Measurements from ENCODE around the gene TMEM26. TPM values are rescaled to one million over a fixed set of nuclear protein-coding genes. Genes with fewer than 3 reads are reported as not detected.

TMEM26 gene
- total RNA-seq = 1 to 10 TPM in 1 of 4 donors, under 1 TPM in 3; 0.53 to 2.5 (median 0.69) TPM

GRCh38 chr10:61452655-61453641 lies at the start of gene TMEM26:
TMEM26 (minus strand) TSS chr10:61453381; CDS start chr10:61453081, 300 bp downstream.
- H3K27ac ChIP-seq = peak within 1 kb of the TSS; percentile 42 to 74 (median 61)
- H3K9me3 ChIP-seq = no peaks in the 10 kb centered on the region
- no peak for TF ChIP-seq POLR2A (IDR thresholded peaks at IDR 0.05)
- TF ChIP-seq, protein P1, sequence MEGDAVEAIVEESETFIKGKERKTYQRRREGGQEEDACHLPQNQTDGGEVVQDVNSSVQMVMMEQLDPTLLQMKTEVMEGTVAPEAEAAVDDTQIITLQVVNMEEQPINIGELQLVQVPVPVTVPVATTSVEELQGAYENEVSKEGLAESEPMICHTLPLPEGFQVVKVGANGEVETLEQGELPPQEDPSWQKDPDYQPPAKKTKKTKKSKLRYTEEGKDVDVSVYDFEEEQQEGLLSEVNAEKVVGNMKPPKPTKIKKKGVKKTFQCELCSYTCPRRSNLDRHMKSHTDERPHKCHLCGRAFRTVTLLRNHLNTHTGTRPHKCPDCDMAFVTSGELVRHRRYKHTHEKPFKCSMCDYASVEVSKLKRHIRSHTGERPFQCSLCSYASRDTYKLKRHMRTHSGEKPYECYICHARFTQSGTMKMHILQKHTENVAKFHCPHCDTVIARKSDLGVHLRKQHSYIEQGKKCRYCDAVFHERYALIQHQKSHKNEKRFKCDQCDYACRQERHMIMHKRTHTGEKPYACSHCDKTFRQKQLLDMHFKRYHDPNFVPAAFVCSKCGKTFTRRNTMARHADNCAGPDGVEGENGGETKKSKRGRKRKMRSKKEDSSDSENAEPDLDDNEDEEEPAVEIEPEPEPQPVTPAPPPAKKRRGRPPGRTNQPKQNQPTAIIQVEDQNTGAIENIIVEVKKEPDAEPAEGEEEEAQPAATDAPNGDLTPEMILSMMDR (IDR thresholded peaks at IDR 0.05) = no peak
- H3K36me3 ChIP-seq = no peaks in the 10 kb centered on the region
- peak within 1 kb of the TSS; percentile 24 to 51 (median 44) for H3K4me3 ChIP-seq
- no peaks in the 10 kb centered on the region for H3K27me3 ChIP-seq
- peak in 2 of 3 donors; percentile 23 to 64 for DNase-seq
- peaks cover 0 to 10% (median 0%) of the 10 kb centered on the region in 4 donors for H3K4me1 ChIP-seq

- Histone ChIP-seq H3K36me3 (no peaks in the 10 kb centered on the region), H3K4me3 (no peak overlapping the region), H3K27ac (no peak overlapping the region), H3K9me3 (no peaks in the 10 kb centered on the region), H3K27me3 (no peaks in the 10 kb centered on the region), H3K4me1 (no peaks in the 10 kb centered on the region)
- no peak for DNase-seq
- TF ChIP-seq, protein P1 (IDR thresholded peaks at IDR 0.05) = no peak
- no peak for TF ChIP-seq POLR2A (IDR thresholded peaks at IDR 0.05)
These were observed 47.3 kb upstream of the TMEM26 start for GRCh38 chr10:61500460-61500859.

- Histone ChIP-seq H3K9me3 (no peaks in the 10 kb centered on the region), H3K27me3 (no peaks in the 10 kb centered on the region), H3K36me3 (no peaks in the 10 kb centered on the region), H3K4me3 (no peak overlapping the region), H3K27ac (no peak overlapping the region), H3K4me1 (no peaks in the 10 kb centered on the region)
- no peak for DNase-seq
- TF ChIP-seq POLR2A (IDR thresholded peaks at IDR 0.05) = no peak
- TF ChIP-seq, protein P1 (IDR thresholded peaks at IDR 0.05) = no peak
These were observed 39.3 kb upstream of the TMEM26 start for GRCh38 chr10:61492364-61492995.

DNA sequence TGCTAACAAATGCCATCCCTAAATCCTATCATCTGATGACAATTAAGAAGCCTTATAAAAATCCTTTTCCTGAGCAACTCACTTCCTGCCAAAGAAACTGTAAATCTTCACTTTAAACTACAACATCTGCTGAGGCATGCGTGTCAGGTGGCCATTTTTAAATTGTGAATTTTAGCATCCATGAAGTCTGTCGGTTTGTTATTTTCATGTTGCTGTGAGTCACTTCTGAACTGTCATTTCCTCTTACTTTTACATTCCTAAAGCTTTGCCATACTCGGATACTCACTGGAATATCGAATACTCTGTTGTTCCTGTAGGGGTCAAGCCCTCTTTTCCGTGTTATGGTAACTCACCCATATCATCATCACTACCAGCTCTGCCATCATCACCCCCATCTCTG lies 34.3 kb upstream of the TMEM26 start:
- TF ChIP-seq POLR2A (IDR thresholded peaks at IDR 0.05) = no peak
- TF ChIP-seq, protein P1 (IDR thresholded peaks at IDR 0.05) = no peak
- no peak overlapping the region for H3K4me3 ChIP-seq
- no peaks in the 10 kb centered on the region for H3K9me3 ChIP-seq
- H3K27me3 ChIP-seq = no peaks in the 10 kb centered on the region
- H3K4me1 ChIP-seq = no peaks in the 10 kb centered on the region
- no peak overlapping the region for H3K27ac ChIP-seq
- H3K36me3 ChIP-seq = no peaks in the 10 kb centered on the region
- DNase-seq = no peak

DNA sequence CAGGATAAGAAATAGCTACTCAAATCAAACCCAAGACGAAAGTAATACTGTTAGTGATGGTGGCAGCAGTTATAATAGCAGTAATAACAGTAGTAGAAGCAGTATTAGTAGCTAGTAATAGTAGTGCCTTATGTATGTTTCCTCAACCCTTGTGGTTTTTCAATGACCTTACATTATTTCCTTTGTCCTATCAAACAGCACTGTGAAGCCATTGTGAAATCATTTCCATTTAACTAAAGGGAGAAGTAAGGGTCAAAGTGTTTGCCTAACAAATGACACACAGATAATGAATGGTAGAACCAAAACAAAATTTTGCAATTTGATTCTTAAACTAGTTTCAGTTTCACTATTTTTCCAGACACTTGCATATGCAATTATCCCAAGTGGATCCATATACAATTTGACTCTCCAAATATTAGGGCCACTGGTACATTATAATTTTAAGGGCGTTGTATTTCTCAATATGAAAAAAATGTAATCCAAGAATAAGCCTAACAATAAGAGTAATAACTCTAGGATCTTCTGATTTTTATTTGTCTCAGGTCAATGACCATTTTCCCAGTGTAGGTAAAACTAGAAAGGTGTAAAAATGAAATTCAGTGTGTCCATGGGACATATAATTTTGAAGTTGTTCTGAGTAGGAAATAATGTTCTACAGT lies 33.7 kb upstream of the TMEM26 start:
- H3K27ac ChIP-seq = no peak overlapping the region
- TF ChIP-seq POLR2A (IDR thresholded peaks at IDR 0.05) = no peak
- TF ChIP-seq, protein P1 (IDR thresholded peaks at IDR 0.05) = no peak
- no peak for DNase-seq

More for the DNA sequence above, 33.7 kb upstream of the TMEM26 start:
- no peaks in the 10 kb centered on the region for H3K36me3 ChIP-seq
- no peak overlapping the region for H3K4me3 ChIP-seq
- no peaks in the 10 kb centered on the region for H3K27me3 ChIP-seq
- H3K4me1 ChIP-seq = no peaks in the 10 kb centered on the region
- H3K9me3 ChIP-seq = no peaks in the 10 kb centered on the region

Measured in Peyer's patch (tissue), 4 donors.